GM23338 (cell line): ENCODE data around the gene GPR141. TPM values are rescaled to one million over a fixed set of nuclear protein-coding genes. Genes with fewer than 3 reads are reported as not detected.

Experiments used
- ATAC-seq: fragments of 200-7000 bp; cut with Tn5 transposase; 3 replicates; pipeline ENCODE4 v1.9.1; 2020
- DNase-seq: peaks from one replicate; pipeline ENCODE4 v3.0.0-alpha.2; 2015; ENCODE audit warnings: low spot score
- H2AFZ ChIP-seq: fragments of 200-600 bp; sonication (generic); 2 replicates; pipeline ENCODE4 v1.8.0; 2016; ENCODE audit warnings: antibody characterized with exemption, mild to moderate bottlenecking, moderate library complexity
- H3F3A ChIP-seq: fragments of 200-600 bp; sonication (generic); replicated peaks from 2 replicates; pipeline ENCODE4 v1.8.0; 2017; ENCODE audit warnings: antibody characterized with exemption, mixed run types, low read depth
- H3K27ac ChIP-seq: fragments of 200-600 bp; sonication (generic); 2 replicates; pipeline ENCODE4 v1.6.1; 2016; ENCODE audit warnings: low read depth
- H3K27me3 ChIP-seq: fragments of 200-600 bp; sonication (generic); 2 replicates; pipeline ENCODE4 v1.8.0; 2016; ENCODE audit warnings: mild to moderate bottlenecking, mixed run types, moderate library complexity; ENCODE audit not compliant: insufficient read depth
- H3K36me3 ChIP-seq: fragments of 200-600 bp; sonication (generic); 2 replicates; pipeline ENCODE4 v1.8.0; 2016; ENCODE audit warnings: mild to moderate bottlenecking; ENCODE audit not compliant: insufficient read depth
- H3K4me1 ChIP-seq: fragments of 200-600 bp; sonication (generic); 2 replicates; pipeline ENCODE4 v1.8.0; 2016; ENCODE audit warnings: mild to moderate bottlenecking, moderate library complexity; ENCODE audit not compliant: insufficient read depth
- H3K4me2 ChIP-seq: fragments of 200-600 bp; sonication (generic); 2 replicates; pipeline ENCODE4 v1.7.1; 2017; ENCODE audit warnings: mixed run types
- H3K4me3 ChIP-seq: fragments of 200-600 bp; sonication (generic); 2 replicates; pipeline ENCODE4 v1.6.1; 2016; ENCODE audit warnings: mixed run types
- H3K79me2 ChIP-seq: fragments of 200-600 bp; sonication (generic); replicated peaks from 2 replicates; pipeline ENCODE4 v1.8.0; 2017; ENCODE audit warnings: mild to moderate bottlenecking; ENCODE audit not compliant: insufficient read depth
- H3K9me2 ChIP-seq: fragments of 200-600 bp; sonication (generic); 2 replicates; pipeline ENCODE4 v1.8.0; 2017; ENCODE audit not compliant: insufficient read depth
- H4K20me1 ChIP-seq: fragments of 200-600 bp; sonication (generic); replicated peaks from 2 replicates; pipeline ENCODE4 v1.8.0; 2017; ENCODE audit warnings: mild to moderate bottlenecking; ENCODE audit not compliant: insufficient read depth
- H3K27ac Mint-ChIP-seq: 2 replicates; pipeline ENCODE4 v1.8.0; 2020; ENCODE audit warnings: inconsistent platforms, mild to moderate bottlenecking, moderate library complexity, mixed read lengths
- H3K27me3 Mint-ChIP-seq: 3 replicates; pipeline ENCODE4 v1.8.0; 2022; ENCODE audit warnings: low read depth, mild to moderate bottlenecking, moderate library complexity, mixed read lengths, inconsistent platforms; ENCODE audit not compliant: insufficient read depth, poor library complexity
- H3K36me3 Mint-ChIP-seq: 3 replicates; pipeline ENCODE4 v1.8.0; 2021; ENCODE audit warnings: low read depth, mild to moderate bottlenecking, inconsistent platforms, moderate library complexity, mixed read lengths
- H3K4me1 Mint-ChIP-seq: 3 replicates; pipeline ENCODE4 v1.8.0; 2020; ENCODE audit warnings: mild to moderate bottlenecking, inconsistent platforms, mixed read lengths
- H3K4me3 Mint-ChIP-seq: 3 replicates; pipeline ENCODE4 v1.8.0; 2021; ENCODE audit warnings: moderate library complexity, mild to moderate bottlenecking, inconsistent platforms, mixed read lengths
- H3K9me3 Mint-ChIP-seq: 3 replicates; pipeline ENCODE4 v1.8.0; 2020; ENCODE audit warnings: moderate library complexity, mild to moderate bottlenecking, inconsistent platforms, mixed read lengths
- JUNB ChIP-seq: IDR thresholded peaks from one replicate; pipeline ENCODE4 v1.6.1; 2016; ENCODE audit warnings: antibody characterized with exemption; ENCODE audit not compliant: unreplicated experiment
- NANOG ChIP-seq: IDR thresholded peaks from 2 replicates; pipeline ENCODE4 v1.6.1; 2016; ENCODE audit warnings: antibody characterized with exemption, borderline replicate concordance
- STAT1 ChIP-seq: IDR thresholded peaks from one replicate; pipeline ENCODE4 v1.6.1; 2016; ENCODE audit warnings: antibody characterized with exemption; ENCODE audit not compliant: unreplicated experiment
- ZNF114 ChIP-seq: fragments of 250-450 bp; sonication (Bioruptor Pico); IDR thresholded peaks from 2 replicates; pipeline ENCODE4 v1.5.0; 2020; ENCODE audit warnings: mild to moderate bottlenecking, moderate library complexity
- ZNF331 ChIP-seq: fragments of 250-450 bp; sonication (Bioruptor Pico); IDR thresholded peaks from 2 replicates; pipeline ENCODE4 v1.5.0; 2020; ENCODE audit warnings: low read depth, mild to moderate bottlenecking, moderate library complexity
- polyA plus RNA-seq: library from polyadenylated mRNA; unstranded; fragments of >200 nt; fragmentation: Nextera tagmentation; extraction: Ambion mirVana; gene quantifications from 2 replicates; pipeline ENCODE4 v1.2.1, GENCODE V29; 2016
- total RNA-seq: library from RNA; depleted of rRNA; stranded (reverse); fragments of >200 nt; shearing (Covaris generic); gene quantifications from 2 replicates; pipeline ENCODE4 v1.2.3, GENCODE V29; 2014
- TF ChIP-seq, protein P1 (sequence below), 2 experiments: fragments of 200-600 bp in 1 of 2; sonication (generic) in 1 of 2; conservative IDR thresholded peaks; 2 replicates each; pipeline versions ENCODE4 v1.5.1 to v1.6.1; 2016 to 2017; ENCODE audit warnings: antibody characterized with exemption in 2 of 2, low read depth in 2 of 2, mild to moderate bottlenecking in 2 of 2, moderate library complexity in 1 of 2
- TF ChIP-seq, protein P2 (sequence below): IDR thresholded peaks from 2 replicates; pipeline ENCODE4 v1.6.1; 2016; ENCODE audit warnings: antibody characterized with exemption
- TF ChIP-seq, protein P3 (sequence below): fragments of 250-450 bp; sonication (Bioruptor Pico); IDR thresholded peaks from 2 replicates; pipeline ENCODE4 v1.5.0; 2020; ENCODE audit warnings: mild to moderate bottlenecking, moderate library complexity

Gene GPR141
- total and polyA plus RNA-seq, 2 experiments from 2014 or later = 0.80 TPM; not detected in 1

- TF ChIP-seq, protein P1, sequence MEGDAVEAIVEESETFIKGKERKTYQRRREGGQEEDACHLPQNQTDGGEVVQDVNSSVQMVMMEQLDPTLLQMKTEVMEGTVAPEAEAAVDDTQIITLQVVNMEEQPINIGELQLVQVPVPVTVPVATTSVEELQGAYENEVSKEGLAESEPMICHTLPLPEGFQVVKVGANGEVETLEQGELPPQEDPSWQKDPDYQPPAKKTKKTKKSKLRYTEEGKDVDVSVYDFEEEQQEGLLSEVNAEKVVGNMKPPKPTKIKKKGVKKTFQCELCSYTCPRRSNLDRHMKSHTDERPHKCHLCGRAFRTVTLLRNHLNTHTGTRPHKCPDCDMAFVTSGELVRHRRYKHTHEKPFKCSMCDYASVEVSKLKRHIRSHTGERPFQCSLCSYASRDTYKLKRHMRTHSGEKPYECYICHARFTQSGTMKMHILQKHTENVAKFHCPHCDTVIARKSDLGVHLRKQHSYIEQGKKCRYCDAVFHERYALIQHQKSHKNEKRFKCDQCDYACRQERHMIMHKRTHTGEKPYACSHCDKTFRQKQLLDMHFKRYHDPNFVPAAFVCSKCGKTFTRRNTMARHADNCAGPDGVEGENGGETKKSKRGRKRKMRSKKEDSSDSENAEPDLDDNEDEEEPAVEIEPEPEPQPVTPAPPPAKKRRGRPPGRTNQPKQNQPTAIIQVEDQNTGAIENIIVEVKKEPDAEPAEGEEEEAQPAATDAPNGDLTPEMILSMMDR (conservative IDR thresholded peaks at IDR 0.05; ENCODE audit: low read depth in 2 of 2) = no peak
- TF ChIP-seq, protein P2, sequence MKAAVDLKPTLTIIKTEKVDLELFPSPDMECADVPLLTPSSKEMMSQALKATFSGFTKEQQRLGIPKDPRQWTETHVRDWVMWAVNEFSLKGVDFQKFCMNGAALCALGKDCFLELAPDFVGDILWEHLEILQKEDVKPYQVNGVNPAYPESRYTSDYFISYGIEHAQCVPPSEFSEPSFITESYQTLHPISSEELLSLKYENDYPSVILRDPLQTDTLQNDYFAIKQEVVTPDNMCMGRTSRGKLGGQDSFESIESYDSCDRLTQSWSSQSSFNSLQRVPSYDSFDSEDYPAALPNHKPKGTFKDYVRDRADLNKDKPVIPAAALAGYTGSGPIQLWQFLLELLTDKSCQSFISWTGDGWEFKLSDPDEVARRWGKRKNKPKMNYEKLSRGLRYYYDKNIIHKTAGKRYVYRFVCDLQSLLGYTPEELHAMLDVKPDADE = no peak
- TF ChIP-seq STAT1 (no peak), JUNB (no peak), ZNF331 (no peak), NANOG (no peak)
Measured at GRCh38 chr7:37730501-37730900, 46.9 kb downstream of the GPR141 start (continued).

DNA sequence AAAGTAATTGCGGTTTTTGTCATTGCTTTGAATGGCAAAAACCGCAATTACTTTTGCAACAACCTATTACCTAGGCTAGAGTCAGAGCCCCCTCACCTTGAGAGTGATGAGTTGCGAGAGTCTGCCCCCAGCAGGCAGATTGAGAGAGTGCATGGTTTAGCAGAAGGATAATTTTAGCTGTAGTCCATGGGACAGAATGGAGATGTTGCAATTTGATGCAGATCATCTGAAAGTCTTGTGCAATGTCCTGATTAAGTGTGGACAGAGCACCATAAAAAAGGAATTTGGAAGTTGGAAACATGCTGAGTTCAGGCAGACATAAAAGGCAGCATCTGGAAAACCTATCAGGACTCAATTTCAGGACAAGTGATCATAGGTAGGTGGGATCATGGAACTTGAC, 48.7 kb downstream of the GPR141 start:
- Histone ChIP-seq H2AFZ (no peak overlapping the region), H3F3A (no peaks in the 10 kb centered on the region), H3K4me2 (no peak overlapping the region), H3K4me3 (no peak overlapping the region), H3K27ac (no peak overlapping the region), H4K20me1 (no peaks in the 10 kb centered on the region), H3K4me1 (no peaks in the 10 kb centered on the region), H3K36me3 (no peaks in the 10 kb centered on the region), H3K9me2 (no peaks in the 10 kb centered on the region), H3K27me3 (no peaks in the 10 kb centered on the region), H3K79me2 (no peaks in the 10 kb centered on the region)
- Mint-ChIP-seq H3K9me3 (no peaks in the 10 kb centered on the region), H3K4me3 (no peak overlapping the region), H3K36me3 (no peaks in the 10 kb centered on the region), H3K27me3 (peaks cover 1% of the 10 kb centered on the region), H3K27ac (no peak overlapping the region), H3K4me1 (no peaks in the 10 kb centered on the region)
- DNase-seq (peak; percentile 80), ATAC-seq (peak; percentile 93)
- no peak for TF ChIP-seq ZNF114 (CRISPR knock-in tag)
- TF ChIP-seq, protein P3, sequence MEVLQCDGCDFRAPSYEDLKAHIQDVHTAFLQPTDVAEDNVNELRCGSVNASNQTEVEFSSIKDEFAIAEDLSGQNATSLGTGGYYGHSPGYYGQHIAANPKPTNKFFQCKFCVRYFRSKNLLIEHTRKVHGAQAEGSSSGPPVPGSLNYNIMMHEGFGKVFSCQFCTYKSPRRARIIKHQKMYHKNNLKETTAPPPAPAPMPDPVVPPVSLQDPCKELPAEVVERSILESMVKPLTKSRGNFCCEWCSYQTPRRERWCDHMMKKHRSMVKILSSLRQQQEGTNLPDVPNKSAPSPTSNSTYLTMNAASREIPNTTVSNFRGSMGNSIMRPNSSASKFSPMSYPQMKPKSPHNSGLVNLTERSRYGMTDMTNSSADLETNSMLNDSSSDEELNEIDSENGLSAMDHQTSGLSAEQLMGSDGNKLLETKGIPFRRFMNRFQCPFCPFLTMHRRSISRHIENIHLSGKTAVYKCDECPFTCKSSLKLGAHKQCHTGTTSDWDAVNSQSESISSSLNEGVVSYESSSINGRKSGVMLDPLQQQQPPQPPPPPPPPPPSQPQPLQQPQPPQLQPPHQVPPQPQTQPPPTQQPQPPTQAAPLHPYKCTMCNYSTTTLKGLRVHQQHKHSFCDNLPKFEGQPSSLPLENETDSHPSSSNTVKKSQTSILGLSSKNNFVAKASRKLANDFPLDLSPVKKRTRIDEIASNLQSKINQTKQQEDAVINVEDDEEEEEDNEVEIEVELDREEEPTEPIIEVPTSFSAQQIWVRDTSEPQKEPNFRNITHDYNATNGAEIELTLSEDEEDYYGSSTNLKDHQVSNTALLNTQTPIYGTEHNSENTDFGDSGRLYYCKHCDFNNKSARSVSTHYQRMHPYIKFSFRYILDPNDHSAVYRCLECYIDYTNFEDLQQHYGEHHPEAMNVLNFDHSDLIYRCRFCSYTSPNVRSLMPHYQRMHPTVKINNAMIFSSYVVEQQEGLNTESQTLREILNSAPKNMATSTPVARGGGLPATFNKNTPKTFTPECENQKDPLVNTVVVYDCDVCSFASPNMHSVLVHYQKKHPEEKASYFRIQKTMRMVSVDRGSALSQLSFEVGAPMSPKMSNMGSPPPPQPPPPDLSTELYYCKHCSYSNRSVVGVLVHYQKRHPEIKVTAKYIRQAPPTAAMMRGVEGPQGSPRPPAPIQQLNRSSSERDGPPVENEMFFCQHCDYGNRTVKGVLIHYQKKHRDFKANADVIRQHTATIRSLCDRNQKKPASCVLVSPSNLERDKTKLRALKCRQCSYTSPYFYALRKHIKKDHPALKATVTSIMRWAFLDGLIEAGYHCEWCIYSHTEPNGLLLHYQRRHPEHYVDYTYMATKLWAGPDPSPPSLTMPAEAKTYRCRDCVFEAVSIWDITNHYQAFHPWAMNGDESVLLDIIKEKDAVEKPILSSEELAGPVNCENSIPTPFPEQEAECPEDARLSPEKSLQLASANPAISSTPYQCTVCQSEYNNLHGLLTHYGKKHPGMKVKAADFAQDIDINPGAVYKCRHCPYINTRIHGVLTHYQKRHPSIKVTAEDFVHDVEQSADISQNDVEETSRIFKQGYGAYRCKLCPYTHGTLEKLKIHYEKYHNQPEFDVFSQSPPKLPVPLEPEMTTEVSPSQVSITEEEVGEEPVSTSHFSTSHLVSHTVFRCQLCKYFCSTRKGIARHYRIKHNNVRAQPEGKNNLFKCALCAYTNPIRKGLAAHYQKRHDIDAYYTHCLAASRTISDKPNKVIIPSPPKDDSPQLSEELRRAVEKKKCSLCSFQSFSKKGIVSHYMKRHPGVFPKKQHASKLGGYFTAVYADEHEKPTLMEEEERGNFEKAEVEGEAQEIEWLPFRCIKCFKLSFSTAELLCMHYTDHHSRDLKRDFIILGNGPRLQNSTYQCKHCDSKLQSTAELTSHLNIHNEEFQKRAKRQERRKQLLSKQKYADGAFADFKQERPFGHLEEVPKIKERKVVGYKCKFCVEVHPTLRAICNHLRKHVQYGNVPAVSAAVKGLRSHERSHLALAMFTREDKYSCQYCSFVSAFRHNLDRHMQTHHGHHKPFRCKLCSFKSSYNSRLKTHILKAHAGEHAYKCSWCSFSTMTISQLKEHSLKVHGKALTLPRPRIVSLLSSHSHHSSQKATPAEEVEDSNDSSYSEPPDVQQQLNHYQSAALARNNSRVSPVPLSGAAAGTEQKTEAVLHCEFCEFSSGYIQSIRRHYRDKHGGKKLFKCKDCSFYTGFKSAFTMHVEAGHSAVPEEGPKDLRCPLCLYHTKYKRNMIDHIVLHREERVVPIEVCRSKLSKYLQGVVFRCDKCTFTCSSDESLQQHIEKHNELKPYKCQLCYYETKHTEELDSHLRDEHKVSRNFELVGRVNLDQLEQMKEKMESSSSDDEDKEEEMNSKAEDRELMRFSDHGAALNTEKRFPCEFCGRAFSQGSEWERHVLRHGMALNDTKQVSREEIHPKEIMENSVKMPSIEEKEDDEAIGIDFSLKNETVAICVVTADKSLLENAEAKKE (CRISPR knock-in tag) = no peak
- TF ChIP-seq, protein P1 (conservative IDR thresholded peaks at IDR 0.05; ENCODE audit: low read depth in 2 of 2) = peak; percentile 92 to 93
